GM19463 (cell line): ENCODE measurements around the gene FBXO44.
"Not testable (repeated sequence)": the region's sequence is repeated elsewhere in the genome, so short reads cannot be mapped to it uniquely, and the experiment has no call there.

ENCODE experiments used
- ATAC-seq: cut with Tn5 transposase; IDR thresholded peaks from one replicate; pipeline ENCODE4 v1.9.1; 2021; ENCODE audit warnings: mild to moderate bottlenecking, moderate library complexity; ENCODE audit not compliant: unreplicated experiment

The FBXO44 gene

GRCh38 chr1:11654137-11654938 lies at the start of gene FBXO44, which contains the start of gene FBXO2:
TSS of gene FBXO44 (plus strand) at chr1:11654877. CDS start at chr1:11655836, 959 bp downstream.
TSS of gene FBXO2 (minus strand) at chr1:11654429. CDS start at chr1:11654340, 89 bp downstream.
- peak; percentile 73 for ATAC-seq

- ATAC-seq, result no peak
Observed at GRCh38 chr1:11606775-11607174, 47.9 kb upstream of the FBXO44 start.

GRCh38 chr1:11608596-11609130 lies 46.0 kb upstream of the FBXO44 start:
- not testable (repeated sequence) for ATAC-seq

- ATAC-seq, result not testable (repeated sequence)
Observed at GRCh38 chr1:11609378-11609777, 45.3 kb upstream of the FBXO44 start.

GRCh38 chr1:11610629-11611180 lies 44.0 kb upstream of the FBXO44 start:
- ATAC-seq, result no peak

- no peak for ATAC-seq
Observed at GRCh38 chr1:11611638-11612327, 42.9 kb upstream of the FBXO44 start.

- no peak for ATAC-seq
Observed at GRCh38 chr1:11613347-11613746, 41.3 kb upstream of the FBXO44 start.

GRCh38 chr1:11615090-11615489 lies 39.6 kb upstream of the FBXO44 start:
- ATAC-seq, result no peak

- no peak for ATAC-seq
Observed at GRCh38 chr1:11616766-11617165, 37.9 kb upstream of the FBXO44 start.

- no peak for ATAC-seq
Observed at GRCh38 chr1:11617314-11617713, 37.4 kb upstream of the FBXO44 start.

GRCh38 chr1:11617741-11618140 lies 36.9 kb upstream of the FBXO44 start:
- ATAC-seq, result no peak

- ATAC-seq, result no peak
Observed at GRCh38 chr1:11620405-11620804, 34.3 kb upstream of the FBXO44 start.

- no peak for ATAC-seq
Observed at GRCh38 chr1:11620924-11621323, 33.8 kb upstream of the FBXO44 start.

GRCh38 chr1:11622398-11622797 lies 32.3 kb upstream of the FBXO44 start:
- ATAC-seq, result no peak

GRCh38 chr1:11623702-11624101 lies 31.0 kb upstream of the FBXO44 start:
- ATAC-seq, result no peak

- ATAC-seq, result no peak
Observed at GRCh38 chr1:11626551-11626950, 28.1 kb upstream of the FBXO44 start.

GRCh38 chr1:11628767-11629166 lies 25.9 kb upstream of the FBXO44 start:
- no peak for ATAC-seq

GRCh38 chr1:11629184-11630016 lies 25.3 kb upstream of the FBXO44 start:
- ATAC-seq, result no peak

GRCh38 chr1:11634365-11635192 lies 20.1 kb upstream of the FBXO44 start:
- ATAC-seq, result no peak

- no peak for ATAC-seq
Observed at GRCh38 chr1:11638121-11638520, 16.6 kb upstream of the FBXO44 start.
